Measurements from ENCODE around the gene ADCY1.

The ADCY1 gene

GRCh38 chr7:45610019-45610418 is 35.9 kb downstream of the ADCY1 start:
- no peak overlapping the region for H3K4me3 ChIP-seq (ENCODE audit: low read depth, low read length)
- DNase-seq (ENCODE audit: low read depth): no peak

GRCh38 chr7:45610660-45611299 is 36.6 kb downstream of the ADCY1 start:
- H3K4me3 ChIP-seq (ENCODE audit: low read depth, low read length): no peak overlapping the region
- DNase-seq (ENCODE audit: low read depth): no peak
- no peak for TF ChIP-seq CTCF (IDR thresholded peaks at IDR 0.05; ENCODE audit: control insufficient read depth, extremely low read depth, insufficient read depth)

More at GRCh38 chr7:45610019-45610418, 35.9 kb downstream of the ADCY1 start:
- no peak for TF ChIP-seq CTCF (IDR thresholded peaks at IDR 0.05; ENCODE audit: control insufficient read depth, extremely low read depth, insufficient read depth)

- TF ChIP-seq CTCF (IDR thresholded peaks at IDR 0.05; ENCODE audit: control insufficient read depth, extremely low read depth, insufficient read depth): no peak
- DNase-seq (ENCODE audit: low read depth): no peak
- H3K4me3 ChIP-seq (ENCODE audit: low read depth, low read length): no peak overlapping the region
Measured at GRCh38 chr7:45617166-45617565, 43.0 kb downstream of the ADCY1 start.

- no peak for DNase-seq (ENCODE audit: low read depth)
- no peak overlapping the region for H3K4me3 ChIP-seq (ENCODE audit: low read depth, low read length)
- no peak for TF ChIP-seq CTCF (IDR thresholded peaks at IDR 0.05; ENCODE audit: control insufficient read depth, extremely low read depth, insufficient read depth)
Measured at GRCh38 chr7:45622058-45622457, 47.9 kb downstream of the ADCY1 start.

GRCh38 chr7:45623157-45623556 is 49.0 kb downstream of the ADCY1 start:
- no peak for DNase-seq (ENCODE audit: low read depth)
- TF ChIP-seq CTCF (IDR thresholded peaks at IDR 0.05; ENCODE audit: control insufficient read depth, extremely low read depth, insufficient read depth): no peak
- H3K4me3 ChIP-seq (ENCODE audit: low read depth, low read length): no peak overlapping the region

- no peak for TF ChIP-seq CTCF (IDR thresholded peaks at IDR 0.05; ENCODE audit: control insufficient read depth, extremely low read depth, insufficient read depth)
- H3K4me3 ChIP-seq (ENCODE audit: low read depth, low read length): no peak overlapping the region
- no peak for DNase-seq (ENCODE audit: low read depth)
Measured at GRCh38 chr7:45623740-45624391, 49.7 kb downstream of the ADCY1 start.

- DNase-seq (ENCODE audit: low read depth): no peak
- TF ChIP-seq CTCF (IDR thresholded peaks at IDR 0.05; ENCODE audit: control insufficient read depth, extremely low read depth, insufficient read depth): no peak
- H3K4me3 ChIP-seq (ENCODE audit: low read depth, low read length): no peak overlapping the region
Measured at GRCh38 chr7:45624392-45624760, 50.2 kb downstream of the ADCY1 start.
